HEK293T (cell line): ENCODE results near the gene GTF3C5.

Experiments
- CTCF ChIA-PET: fragments of 350-600 bp; formaldehyde crosslinking; extraction: SDS; loops from one replicate; lab custom pipeline; 2021; ENCODE audit warnings: antibody characterized with exemption, inconsistent platforms; lab: Yijun Ruan, JAX
- POLR2A ChIA-PET: fragments of 350-600 bp; formaldehyde crosslinking; extraction: SDS; loops from one replicate; lab custom pipeline; 2020; ENCODE audit warnings: antibody characterized with exemption, inconsistent platforms; lab: Yijun Ruan, JAX
- DNase-seq: peaks from one replicate; pipeline ENCODE4 v3.0.0; 2012; ENCODE audit warnings: mixed read lengths; ENCODE audit errors: extremely low spot score
- ARNT ChIP-seq: fragments of 450-650 bp; IDR thresholded peaks from 2 replicates; pipeline ENCODE4 v1.6.1; 2017; ENCODE audit warnings: mild to moderate bottlenecking
- BHLHE40 ChIP-seq: fragments of 450-650 bp; IDR thresholded peaks from 2 replicates; pipeline ENCODE4 v1.6.1; 2016; ENCODE audit warnings: mild to moderate bottlenecking, moderate library complexity, borderline replicate concordance
- CTBP1 ChIP-seq: fragments of 450-650 bp; IDR thresholded peaks from 2 replicates; pipeline ENCODE4 v1.6.1; 2016; ENCODE audit warnings: borderline replicate concordance
- ELF4 ChIP-seq: fragments of 450-650 bp; IDR thresholded peaks from 2 replicates; pipeline ENCODE4 v1.6.1; 2017; ENCODE audit warnings: antibody characterized with exemption
- FOXA1 ChIP-seq: fragments of 450-650 bp; IDR thresholded peaks from 2 replicates; pipeline ENCODE4 v1.6.1; 2016; ENCODE audit warnings: mild to moderate bottlenecking
- FOXK2 ChIP-seq: fragments of 450-650 bp; IDR thresholded peaks from 2 replicates; pipeline ENCODE4 v1.6.1; 2016; ENCODE audit warnings: mild to moderate bottlenecking
- FOXM1 ChIP-seq: fragments of 450-650 bp; IDR thresholded peaks from 2 replicates; pipeline ENCODE4 v1.6.1; 2017; ENCODE audit warnings: mild to moderate bottlenecking, borderline replicate concordance
- HDGF ChIP-seq: fragments of 450-650 bp; IDR thresholded peaks from 2 replicates; pipeline ENCODE4 v1.6.1; 2017; ENCODE audit warnings: antibody characterized with exemption, borderline replicate concordance
- L3MBTL2 ChIP-seq: fragments of 450-650 bp; conservative IDR thresholded peaks from 2 replicates; pipeline ENCODE4 v1.6.1; 2016; ENCODE audit warnings: mild to moderate bottlenecking
- LEF1 ChIP-seq: fragments of 450-650 bp; IDR thresholded peaks from 2 replicates; pipeline ENCODE4 v1.6.1; 2017; ENCODE audit warnings: mild to moderate bottlenecking, borderline replicate concordance
- NFRKB ChIP-seq: fragments of 450-650 bp; IDR thresholded peaks from 2 replicates; pipeline ENCODE4 v1.6.1; 2016; ENCODE audit warnings: mild to moderate bottlenecking, moderate library complexity
- PKNOX1 ChIP-seq: fragments of 450-650 bp; IDR thresholded peaks from 2 replicates; pipeline ENCODE4 v1.6.1; 2016
- SP1 ChIP-seq: fragments of 450-650 bp; IDR thresholded peaks from 2 replicates; pipeline ENCODE4 v1.6.1; 2017
- SUZ12 ChIP-seq: fragments of 450-650 bp; IDR thresholded peaks from 2 replicates; pipeline ENCODE4 v1.6.1; 2016; ENCODE audit warnings: mild to moderate bottlenecking
- TARDBP ChIP-seq: fragments of 450-650 bp; IDR thresholded peaks from 2 replicates; pipeline ENCODE4 v1.6.1; 2016
- ZNF384 ChIP-seq: fragments of 450-650 bp; IDR thresholded peaks from 2 replicates; pipeline ENCODE4 v1.6.1; 2016

The GTF3C5 gene

GRCh38 chr9:133002147-133003070 is 28.4 kb upstream of the GTF3C5 start:
- TF ChIP-seq ZNF384 (no peak), FOXK2 (no peak), HDGF (no peak), BHLHE40 (no peak), ARNT (no peak)
- DNase-seq: no peak
- POLR2A ChIA-PET: interaction anchor here (1.3 kb wide), 1 partner anchor 28 kb away, joined by 5 read pairs; the partner anchor contains the start of gene GTF3C5
- CTCF ChIA-PET: interaction anchor here (4.5 kb wide), 1 partner anchor 20 kb away, joined by 18 read pairs; no protein-coding TSS in a partner anchor

- ChIA-PET CTCF (interaction anchor here (4.5 kb wide), 1 partner anchor 20 kb away, joined by 18 read pairs; no protein-coding TSS in a partner anchor), POLR2A (interaction anchor here (1.3 kb wide), 1 partner anchor 27 kb away, joined by 5 read pairs; the partner anchor contains the start of gene GTF3C5)
- TF ChIP-seq BHLHE40 (no peak), NFRKB (no peak), ARNT (no peak), FOXK2 (no peak), ZNF384 (no peak), CTBP1 (no peak), SUZ12 (no peak), SP1 (no peak)
- DNase-seq: no peak
Observed at GRCh38 chr9:133003071-133003461, 27.7 kb upstream of the GTF3C5 start.

GRCh38 chr9:133003671-133004090 is 27.1 kb upstream of the GTF3C5 start:
- POLR2A ChIA-PET: no interaction called here
- CTCF ChIA-PET: interaction anchor here (4.5 kb wide), 1 partner anchor 19 kb away, joined by 18 read pairs; no protein-coding TSS in a partner anchor
- TF ChIP-seq LEF1 (no peak), ARNT (no peak), ZNF384 (no peak), PKNOX1 (no peak), SP1 (no peak), TARDBP (no peak), SUZ12 (no peak), NFRKB (no peak), FOXA1 (no peak), FOXM1 (no peak), BHLHE40 (no peak), ELF4 (no peak), HDGF (no peak), CTBP1 (no peak), L3MBTL2 (no peak), FOXK2 (no peak)
- DNase-seq: no peak

GRCh38 chr9:133004091-133004998 is 26.5 kb upstream of the GTF3C5 start:
- POLR2A ChIA-PET: no interaction called here
- no peak for DNase-seq
- TF ChIP-seq CTBP1: no peak
- TF ChIP-seq SUZ12: no peak
- no peak for TF ChIP-seq BHLHE40
- TF ChIP-seq ELF4: no peak
- TF ChIP-seq LEF1: no peak
- no peak for TF ChIP-seq FOXM1
- TF ChIP-seq ARNT: no peak
- TF ChIP-seq SP1: no peak
- TF ChIP-seq PKNOX1: no peak
- no peak for TF ChIP-seq FOXA1
- no peak for TF ChIP-seq TARDBP
- no peak for TF ChIP-seq L3MBTL2
- TF ChIP-seq NFRKB: no peak
- no peak for TF ChIP-seq FOXK2
- CTCF ChIA-PET: interaction anchor here (1.4 to 4.5 kb wide), 2 partner anchors 18 to 21 kb away, joined by 3 to 18 read pairs; no protein-coding TSS in a partner anchor

GRCh38 chr9:133004999-133005760 is 25.6 kb upstream of the GTF3C5 start:
- POLR2A ChIA-PET: no interaction called here
- DNase-seq: no peak
- CTCF ChIA-PET: interaction anchor here (1.4 to 4.5 kb wide), 2 partner anchors 17 to 20 kb away, joined by 3 to 18 read pairs; no protein-coding TSS in a partner anchor
- TF ChIP-seq BHLHE40: no peak
- no peak for TF ChIP-seq ELF4
- no peak for TF ChIP-seq L3MBTL2
- no peak for TF ChIP-seq CTBP1
- TF ChIP-seq PKNOX1: no peak
- no peak for TF ChIP-seq ARNT
- no peak for TF ChIP-seq FOXM1
- no peak for TF ChIP-seq LEF1
- TF ChIP-seq SUZ12: no peak
- TF ChIP-seq FOXA1: no peak
- no peak for TF ChIP-seq NFRKB
- TF ChIP-seq TARDBP: no peak
- TF ChIP-seq FOXK2: no peak
